ENCODE measurements around the gene CDX1.

DNA sequence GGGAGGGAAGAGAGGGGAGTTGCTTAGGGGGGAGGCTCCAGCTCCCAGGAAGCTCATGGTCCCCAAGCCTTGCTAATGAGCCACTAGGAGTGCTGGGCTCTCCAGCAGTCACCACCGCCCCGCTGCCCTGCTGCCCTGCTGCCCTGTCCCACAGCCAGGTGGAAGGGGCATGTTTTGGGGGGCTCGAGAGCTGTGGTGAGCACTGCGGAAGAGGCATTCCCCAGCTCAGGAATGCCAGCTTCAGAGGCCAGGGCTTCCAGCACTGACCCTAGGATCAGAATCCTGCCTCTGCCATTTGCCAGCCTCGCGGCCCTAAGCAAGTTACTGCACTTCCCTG is 40.2 kb downstream of the CDX1 start:
- TF ChIP-seq, protein P1, sequence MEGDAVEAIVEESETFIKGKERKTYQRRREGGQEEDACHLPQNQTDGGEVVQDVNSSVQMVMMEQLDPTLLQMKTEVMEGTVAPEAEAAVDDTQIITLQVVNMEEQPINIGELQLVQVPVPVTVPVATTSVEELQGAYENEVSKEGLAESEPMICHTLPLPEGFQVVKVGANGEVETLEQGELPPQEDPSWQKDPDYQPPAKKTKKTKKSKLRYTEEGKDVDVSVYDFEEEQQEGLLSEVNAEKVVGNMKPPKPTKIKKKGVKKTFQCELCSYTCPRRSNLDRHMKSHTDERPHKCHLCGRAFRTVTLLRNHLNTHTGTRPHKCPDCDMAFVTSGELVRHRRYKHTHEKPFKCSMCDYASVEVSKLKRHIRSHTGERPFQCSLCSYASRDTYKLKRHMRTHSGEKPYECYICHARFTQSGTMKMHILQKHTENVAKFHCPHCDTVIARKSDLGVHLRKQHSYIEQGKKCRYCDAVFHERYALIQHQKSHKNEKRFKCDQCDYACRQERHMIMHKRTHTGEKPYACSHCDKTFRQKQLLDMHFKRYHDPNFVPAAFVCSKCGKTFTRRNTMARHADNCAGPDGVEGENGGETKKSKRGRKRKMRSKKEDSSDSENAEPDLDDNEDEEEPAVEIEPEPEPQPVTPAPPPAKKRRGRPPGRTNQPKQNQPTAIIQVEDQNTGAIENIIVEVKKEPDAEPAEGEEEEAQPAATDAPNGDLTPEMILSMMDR (IDR thresholded peaks at IDR 0.05) = no peak
- no peak for TF ChIP-seq POLR2A (IDR thresholded peaks at IDR 0.05)
